H1 (cell line): Measurements from ENCODE around the gene INSM1. TPM values are rescaled to one million over a fixed set of nuclear protein-coding genes. Genes with fewer than 3 reads are reported as not detected.

Experiments
- CTCF ChIA-PET: fragments of 300-600 bp; sonication (Branson Sonifier 250); formaldehyde crosslinking; loops from one replicate; lab custom pipeline; 2021; ENCODE audit not compliant: partially characterized antibody; lab: Charles Lee
- POLR2A ChIA-PET: fragments of 300-600 bp; sonication (Branson Sonifier 250); formaldehyde crosslinking; loops from one replicate; lab custom pipeline; 2021; ENCODE audit warnings: inconsistent platforms; ENCODE audit not compliant: partially characterized antibody; lab: Charles Lee
- DNase-seq, 2 experiments: peaks; one replicate each; pipeline versions ENCODE4 v3.0.0 to v3.0.0-alpha.2; 2010 to 2022; ENCODE audit warnings: low spot score in 2 of 2, low read depth in 1 of 2, mixed read lengths in 1 of 2
- FAIRE-seq: peaks from 2 replicates; lab custom pipeline; 2011; peaks lifted over from hg19 to GRCh38; lab: Jason Lieb, UNC
- H2AFZ ChIP-seq: 2 replicates; pipeline ENCODE4 v1.8.1; 2012; ENCODE audit warnings: low read length, inconsistent platforms
- H2AK5ac ChIP-seq: 2 replicates; pipeline ENCODE4 v1.6.1; 2013; ENCODE audit warnings: low read depth, low read length
- H2BK120ac ChIP-seq: replicated peaks from 2 replicates; pipeline ENCODE3; 2013; ENCODE audit warnings: low read depth, low read length, inconsistent platforms
- H2BK12ac ChIP-seq: 2 replicates; pipeline ENCODE4 v1.6.1; 2013; ENCODE audit warnings: low read depth, low read length
- H2BK15ac ChIP-seq: 2 replicates; pipeline ENCODE4 v1.6.1; 2013; ENCODE audit warnings: low read length
- H2BK20ac ChIP-seq: 2 replicates; pipeline ENCODE4 v1.6.1; 2013; ENCODE audit warnings: low read length
- H2BK5ac ChIP-seq: 2 replicates; pipeline ENCODE4 v1.6.1; 2013; ENCODE audit warnings: low read depth, low read length
- H3K14ac ChIP-seq: 2 replicates; pipeline ENCODE4 v1.6.1; 2013; ENCODE audit warnings: inconsistent platforms; ENCODE audit not compliant: insufficient read length
- H3K18ac ChIP-seq: 2 replicates; pipeline ENCODE4 v1.6.1; 2013; ENCODE audit warnings: low read length; ENCODE audit errors: extremely low read depth
- H3K23ac ChIP-seq: 2 replicates; pipeline ENCODE4 v1.6.1; 2013; ENCODE audit warnings: inconsistent platforms; ENCODE audit not compliant: insufficient read length
- H3K23me2 ChIP-seq: 2 replicates; pipeline ENCODE4 v1.6.1; 2013; ENCODE audit warnings: low read depth, low read length
- H3K27ac ChIP-seq: 2 replicates; pipeline ENCODE4 v1.6.1; 2011; ENCODE audit warnings: low read depth, low read length, inconsistent platforms
- H3K27me3 ChIP-seq, 4 experiments: replicated peaks in 1 of 4; 1 replicate in 1 of 4; 2 replicates in 3 of 4; pipeline versions ENCODE4 v1.6.1 to v1.8.1; 2011 to 2013; ENCODE audit warnings: low read length in 3 of 4, mild to moderate bottlenecking in 3 of 4, inconsistent platforms in 2 of 4, mixed read lengths in 2 of 4, moderate library complexity in 1 of 4; ENCODE audit not compliant: control insufficient read depth in 3 of 4, insufficient read depth in 3 of 4; ENCODE audit errors: extremely low read depth in 1 of 4
- H3K36me3 ChIP-seq, 4 experiments: 2 replicates each; pipeline versions ENCODE4 v1.6.1 to v1.8.1; 2011 to 2013; ENCODE audit warnings: mild to moderate bottlenecking in 4 of 4, low read length in 3 of 4, moderate library complexity in 2 of 4, control low read depth in 1 of 4, inconsistent platforms in 1 of 4; ENCODE audit not compliant: insufficient read depth in 4 of 4, control insufficient read depth in 2 of 4
- H3K4ac ChIP-seq: replicated peaks from 2 replicates; pipeline ENCODE3; 2013; ENCODE audit warnings: low read length, low read depth, mixed read lengths, inconsistent platforms; ENCODE audit not compliant: insufficient read length
- H3K4me1 ChIP-seq, 4 experiments: replicated peaks in 1 of 4; 1 replicate in 1 of 4; 2 replicates in 3 of 4; pipeline versions ENCODE4 v1.6.1 to v1.8.1; 2011 to 2013; ENCODE audit warnings: low read length in 3 of 4, inconsistent platforms in 2 of 4, mixed read lengths in 1 of 4; ENCODE audit not compliant: insufficient read depth in 4 of 4, control insufficient read depth in 3 of 4
- H3K4me2 ChIP-seq, 2 experiments: 2 replicates each; pipeline versions ENCODE4 v1.6.1 to v1.8.1; 2011 to 2013; ENCODE audit warnings: low read depth in 2 of 2, low read length in 2 of 2, control low read depth in 1 of 2, inconsistent platforms in 1 of 2, mild to moderate bottlenecking in 1 of 2; ENCODE audit not compliant: insufficient read depth in 1 of 2
- H3K4me3 ChIP-seq, 4 experiments: fragments of 200-600, 300-600 bp in 1 of 4; sonication (generic), shearing (Covaris generic), sonication (Bioruptor Twin) in 1 of 4; 2 replicates each; pipeline versions ENCODE4 v1.5.1 to v1.8.1; 2011 to 2016; ENCODE audit warnings: low read length in 4 of 4, low read depth in 3 of 4, control low read depth in 2 of 4, inconsistent platforms in 2 of 4, mild to moderate bottlenecking in 2 of 4, mixed read lengths in 1 of 4, moderate library complexity in 1 of 4; ENCODE audit not compliant: insufficient read depth in 2 of 4; ENCODE audit errors: extremely low read depth in 1 of 4
- H3K56ac ChIP-seq: replicated peaks from 2 replicates; pipeline ENCODE3; 2013; ENCODE audit warnings: low read depth, mild to moderate bottlenecking, mixed read lengths, low read length, inconsistent platforms; ENCODE audit not compliant: insufficient read length
- H3K79me1 ChIP-seq: 2 replicates; pipeline ENCODE4 v1.6.1; 2013; ENCODE audit warnings: low read depth, low read length, control low read depth
- H3K79me2 ChIP-seq, 2 experiments: 2 replicates each; pipeline versions ENCODE4 v1.6.1 to v1.8.1; 2012 to 2013; ENCODE audit warnings: low read length in 2 of 2, mild to moderate bottlenecking in 2 of 2, inconsistent platforms in 1 of 2; ENCODE audit not compliant: insufficient read depth in 2 of 2, control insufficient read depth in 1 of 2
- H3K9ac ChIP-seq, 4 experiments: replicated peaks in 1 of 4; 1 replicate in 1 of 4; 2 replicates in 3 of 4; pipeline versions ENCODE4 v1.6.1 to v1.8.1; 2011 to 2013; ENCODE audit warnings: low read depth in 3 of 4, low read length in 3 of 4, control low read depth in 2 of 4, mild to moderate bottlenecking in 2 of 4, moderate library complexity in 2 of 4, inconsistent platforms in 1 of 4; ENCODE audit errors: extremely low read depth in 1 of 4
- H3K9me3 ChIP-seq, 2 experiments: 2 replicates each; pipeline versions ENCODE4 v1.6.1 to v1.8.1; 2012 to 2013; ENCODE audit warnings: mild to moderate bottlenecking in 2 of 2, moderate library complexity in 2 of 2, control low read depth in 1 of 2, inconsistent platforms in 1 of 2, low read depth in 1 of 2, low read length in 1 of 2, mixed read lengths in 1 of 2; ENCODE audit not compliant: insufficient read depth in 2 of 2
- H4K20me1 ChIP-seq, 2 experiments: replicated peaks in 1 of 2; 2 replicates each; pipeline versions ENCODE3 to v1.8.1; 2011 to 2013; ENCODE audit warnings: inconsistent platforms in 2 of 2, low read length in 2 of 2, mild to moderate bottlenecking in 1 of 2; ENCODE audit not compliant: insufficient read depth in 2 of 2, control insufficient read depth in 1 of 2
- H4K5ac ChIP-seq: 2 replicates; pipeline ENCODE4 v1.6.1; 2013; ENCODE audit warnings: low read length, low read depth, mixed read lengths, inconsistent platforms; ENCODE audit not compliant: insufficient read length
- H4K8ac ChIP-seq: 2 replicates; pipeline ENCODE4 v1.8.0; 2013; ENCODE audit warnings: mild to moderate bottlenecking, moderate library complexity, low read length, inconsistent platforms; ENCODE audit not compliant: insufficient read depth; ENCODE audit errors: extremely low read depth
- H4K91ac ChIP-seq: replicated peaks from 2 replicates; pipeline ENCODE3; 2013; ENCODE audit warnings: low read length, mixed read lengths, inconsistent platforms; ENCODE audit not compliant: insufficient read length
- FOSL1 ChIP-seq: IDR thresholded peaks from 2 replicates; pipeline ENCODE4 v1.6.1; 2011; ENCODE audit warnings: mild to moderate bottlenecking, low read depth, low read length, moderate library complexity; ENCODE audit not compliant: insufficient read depth
- KDM5A ChIP-seq: fragments of 200-600 bp; IDR thresholded peaks from 2 replicates; pipeline ENCODE4 v1.7.1; 2012; ENCODE audit warnings: mild to moderate bottlenecking, low read length, inconsistent platforms, mixed read lengths
- NRF1 ChIP-seq: IDR thresholded peaks from 2 replicates; pipeline ENCODE4 v1.6.1; 2011; ENCODE audit warnings: mild to moderate bottlenecking, low read depth, low read length, improper control_type of control experiment
- RAD21 ChIP-seq, 2 experiments: IDR thresholded peaks in 1 of 2; conservative IDR thresholded peaks in 1 of 2; 2 replicates each; pipeline ENCODE4 v1.6.1; 2011; ENCODE audit warnings: low read depth in 2 of 2, low read length in 2 of 2, improper control_type of control experiment in 1 of 2, inconsistent platforms in 1 of 2, mild to moderate bottlenecking in 1 of 2, moderate library complexity in 1 of 2
- WGBS, 2 experiments: shearing (Covaris generic) in 1 of 2; methylation state at CpG; one replicate each; pipeline versions ENCODE4 v1.1.6 to v1.1.7; 2013 to 2015; ENCODE audit warnings: low lambda C conversion rate in 2 of 2, mixed read lengths in 2 of 2, inconsistent platforms in 1 of 2, low coverage in 1 of 2, missing lambda C conversion rate in 1 of 2; ENCODE audit not compliant: insufficient replicate concordance in 2 of 2, insufficient coverage in 1 of 2, insufficient read length in 1 of 2; ENCODE audit errors: extremely low coverage in 1 of 2, missing lambda C conversion rate in 1 of 2; 5-methylcytosine and 5-hydroxymethylcytosine counted together
- polyA plus RNA-seq, 7 experiments: library from polyadenylated mRNA; depleted of rRNA in 3 of 7; stranded (reverse) in 5 of 7; unstranded in 2 of 7; fragments of >200 nt in 5 of 7; fragments of 200-250 nt in 2 of 7; gene quantifications; 1 replicate in 5 of 7; 2 replicates in 1 of 7; 4 replicates in 1 of 7; pipeline versions ENCODE4 v1.2.1 to v1.2.3, GENCODE V29; 2011 to 2013; ENCODE audit warnings: missing spikeins in 2 of 7, mixed read lengths in 2 of 7
- total RNA-seq: library from RNA; stranded (reverse); fragmentation: NEBNext Ultra II Directional; extraction: Animal tissue kit (Norgen Biotek cat#: 25700); gene quantifications from 2 replicates; pipeline ENCODE4 v1.2.1, GENCODE V29; 2021
- TF ChIP-seq, protein P1 (sequence below), 3 experiments: IDR thresholded peaks; 1 replicate in 2 of 3; 2 replicates in 1 of 3; pipeline versions ENCODE4 v1.5.1 to v1.6.1; 2011; ENCODE audit warnings: low read length in 3 of 3, mild to moderate bottlenecking in 3 of 3, inconsistent platforms in 2 of 3, low read depth in 1 of 3, moderate library complexity in 1 of 3; ENCODE audit not compliant: insufficient read depth in 1 of 3; ENCODE audit errors: control extremely low read depth in 1 of 3

The INSM1 gene
- total and polyA plus RNA-seq, 2 of the 8 experiments (the other 6 are each of a cell fraction or from before 2014, with no cell fraction given), result 0.86 to 2.5 TPM

DNA sequence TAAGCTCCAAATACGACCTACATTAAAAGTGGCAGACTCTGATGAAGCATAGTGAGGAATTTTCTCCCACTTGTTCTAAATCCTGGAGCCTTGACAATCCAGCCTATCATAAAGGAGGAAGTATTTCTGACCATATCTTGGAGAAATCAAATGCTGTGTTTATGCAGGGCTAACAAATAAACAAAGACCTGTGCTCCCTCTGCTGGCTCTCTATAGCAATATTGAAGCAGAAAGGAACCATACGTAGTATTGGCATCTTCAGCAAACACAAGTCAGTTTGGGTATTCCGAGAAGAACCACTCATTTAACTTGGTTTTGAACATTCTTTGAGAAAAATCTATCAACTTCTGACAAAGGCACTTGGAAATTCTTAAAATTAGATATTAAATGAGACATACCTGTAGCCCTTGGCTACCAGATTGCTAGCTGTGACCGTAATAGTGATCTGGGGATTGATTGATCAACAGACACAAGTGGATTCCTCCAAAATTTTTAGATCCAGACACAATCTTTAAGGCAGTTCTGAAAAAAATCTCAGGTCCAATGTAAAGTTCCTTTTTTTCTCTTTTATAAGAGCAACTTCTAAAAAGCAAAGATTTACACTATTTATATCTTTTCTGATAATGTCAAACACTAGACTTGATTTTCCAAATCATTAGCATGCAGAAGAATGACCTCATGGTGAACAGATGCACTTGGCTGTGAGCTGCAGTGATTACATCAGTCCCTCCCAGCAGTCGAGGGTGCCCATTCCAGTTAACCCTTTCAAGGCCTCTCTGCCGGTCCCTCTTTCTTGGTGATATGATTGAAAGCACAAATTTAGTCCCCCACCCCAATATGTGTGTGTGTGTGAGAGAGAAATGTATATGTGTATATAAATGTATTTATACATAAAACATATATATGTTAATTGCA, 40.2 kb downstream of the INSM1 start:
- peak; percentile 78 for FAIRE-seq

More for the DNA sequence above, 40.2 kb downstream of the INSM1 start:
- no peak overlapping the region for H3K4ac ChIP-seq
- no peak for DNase-seq
- no peak overlapping the region for H4K91ac ChIP-seq
- H4K20me1 ChIP-seq, result no peaks in the 10 kb centered on the region
- H2BK5ac ChIP-seq, result no peak overlapping the region
- H3K23ac ChIP-seq, result no peak overlapping the region
- ChIA-PET POLR2A (interaction anchor here (1.1 to 1.2 kb wide), 2 partner anchors 36 kb away, joined by 4 to 6 read pairs; no protein-coding TSS in a partner anchor), CTCF (interaction anchor here (0.8 to 3.3 kb wide), 17 partner anchors 9 to 324 kb away, joined by 3 to 17 read pairs (median 5); no protein-coding TSS in a partner anchor)
- 70% methylated on average over 6 of the region's 6 CpGs; no CpG with 5 or more reads in 1 of the 2 experiments for WGBS, 2 experiments
- no peak overlapping the region for H2AFZ ChIP-seq
- H3K27ac ChIP-seq, result no peak overlapping the region
- H4K8ac ChIP-seq, result no peak overlapping the region
- H2BK20ac ChIP-seq, result no peak overlapping the region
- no peak overlapping the region for H2AK5ac ChIP-seq
- no peak overlapping the region for H3K56ac ChIP-seq
- no peak overlapping the region for H3K4me3 ChIP-seq
- H3K79me2 ChIP-seq, result no peaks in the 10 kb centered on the region
- no peak overlapping the region for H3K4me2 ChIP-seq
- no peak overlapping the region for H3K14ac ChIP-seq
- H4K5ac ChIP-seq, result no peak overlapping the region
- no peak overlapping the region for H2BK12ac ChIP-seq
- H3K36me3 ChIP-seq, result no peaks in the 10 kb centered on the region
- H2BK120ac ChIP-seq, result no peak overlapping the region
- H3K4me1 ChIP-seq, result peaks cover 0 to 17% (median 11%) of the 10 kb centered on the region in 4 experiments; a peak in 4 of 7 replicates
- no peak overlapping the region for H2BK15ac ChIP-seq
- H3K18ac ChIP-seq, result no peak overlapping the region
- no peaks in the 10 kb centered on the region for H3K79me1 ChIP-seq
- no peaks in the 10 kb centered on the region for H3K9me3 ChIP-seq
- TF ChIP-seq RAD21 (IDR thresholded peaks at IDR 0.05 in 1 of 2, conservative IDR thresholded peaks at IDR 0.05 in 1 of 2; ENCODE audit: low read depth in 2 of 2, low read length in 2 of 2), result peak; percentile 53 to 62
- TF ChIP-seq NRF1, result no peak
- no peak for TF ChIP-seq KDM5A
- TF ChIP-seq, protein P1, sequence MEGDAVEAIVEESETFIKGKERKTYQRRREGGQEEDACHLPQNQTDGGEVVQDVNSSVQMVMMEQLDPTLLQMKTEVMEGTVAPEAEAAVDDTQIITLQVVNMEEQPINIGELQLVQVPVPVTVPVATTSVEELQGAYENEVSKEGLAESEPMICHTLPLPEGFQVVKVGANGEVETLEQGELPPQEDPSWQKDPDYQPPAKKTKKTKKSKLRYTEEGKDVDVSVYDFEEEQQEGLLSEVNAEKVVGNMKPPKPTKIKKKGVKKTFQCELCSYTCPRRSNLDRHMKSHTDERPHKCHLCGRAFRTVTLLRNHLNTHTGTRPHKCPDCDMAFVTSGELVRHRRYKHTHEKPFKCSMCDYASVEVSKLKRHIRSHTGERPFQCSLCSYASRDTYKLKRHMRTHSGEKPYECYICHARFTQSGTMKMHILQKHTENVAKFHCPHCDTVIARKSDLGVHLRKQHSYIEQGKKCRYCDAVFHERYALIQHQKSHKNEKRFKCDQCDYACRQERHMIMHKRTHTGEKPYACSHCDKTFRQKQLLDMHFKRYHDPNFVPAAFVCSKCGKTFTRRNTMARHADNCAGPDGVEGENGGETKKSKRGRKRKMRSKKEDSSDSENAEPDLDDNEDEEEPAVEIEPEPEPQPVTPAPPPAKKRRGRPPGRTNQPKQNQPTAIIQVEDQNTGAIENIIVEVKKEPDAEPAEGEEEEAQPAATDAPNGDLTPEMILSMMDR (IDR thresholded peaks at IDR 0.05; ENCODE audit: control extremely low read depth in 1 of 3, insufficient read depth in 1 of 3, low read depth in 1 of 3, low read length in 3 of 3), result peak in 2 of 3 experiments; percentile 28 to 50; a peak in 2 of 4 replicates
- TF ChIP-seq FOSL1, result no peak
- TF ChIP-seq, all 59 proteins: peak for 2
- no peak overlapping the region for H3K9ac ChIP-seq
- no peaks in the 10 kb centered on the region for H3K27me3 ChIP-seq
- H3K23me2 ChIP-seq, result no peaks in the 10 kb centered on the region
